Endothelial cell of umbilical vein (primary cell): ENCODE results near the gene ZSWIM6. TPM values are rescaled to one million over a fixed set of nuclear protein-coding genes. Genes with fewer than 3 reads are reported as not detected.

ENCODE experiments used
- BruUV-seq: library from RNA; stranded (reverse); fragments of 400-500 nt; replicated peaks from 2 replicates; lab custom pipeline; 2021; lab: Mats Ljungman, UMichigan
- CTCF ChIA-PET: fragments of 300-600, 350-600 bp; sonication (Branson Sonifier 250); formaldehyde crosslinking; loops from one replicate; lab custom pipeline; 2021; ENCODE audit warnings: antibody characterized with exemption, inconsistent platforms; lab: Charles Lee
- POLR2A ChIA-PET: fragments of 300-600, 350-600 bp; sonication (Branson Sonifier 250); formaldehyde crosslinking; loops from one replicate; lab custom pipeline; 2021; ENCODE audit warnings: antibody characterized with exemption, inconsistent platforms; lab: Charles Lee
- DNase-seq: peaks from one replicate; pipeline ENCODE4 v3.0.0-alpha.2; 2011; ENCODE audit warnings: low read depth, low spot score
- FAIRE-seq: peaks from 2 replicates; lab custom pipeline; 2011; peaks lifted over from hg19 to GRCh38; lab: Jason Lieb, UNC
- H2AFZ ChIP-seq: 2 replicates; pipeline ENCODE4 v1.6.0; 2012; ENCODE audit warnings: low read depth, low read length, control low read depth, inconsistent platforms
- H3K27ac ChIP-seq: 2 replicates; pipeline ENCODE4 v1.5.1; 2011; ENCODE audit warnings: low read depth, mild to moderate bottlenecking, control low read depth, low read length, moderate library complexity; ENCODE audit not compliant: insufficient read depth
- H3K27me3 ChIP-seq, 2 experiments: 2 replicates each; pipeline versions ENCODE4 v1.6.0 to v1.6.1; 2011; ENCODE audit warnings: low read length in 2 of 2, mixed read lengths in 1 of 2; ENCODE audit not compliant: control insufficient read depth in 2 of 2, insufficient read depth in 2 of 2
- H3K36me3 ChIP-seq, 2 experiments: 2 replicates in 1 of 2; 3 replicates in 1 of 2; pipeline ENCODE4 v1.5.1; 2011; ENCODE audit warnings: low read length in 2 of 2, mild to moderate bottlenecking in 1 of 2, moderate library complexity in 1 of 2; ENCODE audit not compliant: control insufficient read depth in 2 of 2, insufficient read depth in 2 of 2; ENCODE audit errors: extremely low read depth in 1 of 2
- H3K4me1 ChIP-seq: 3 replicates; pipeline ENCODE4 v1.5.1; 2011; ENCODE audit warnings: mild to moderate bottlenecking, low read length; ENCODE audit not compliant: control insufficient read depth, insufficient read depth; ENCODE audit errors: extremely low read depth
- H3K4me2 ChIP-seq: 2 replicates; pipeline ENCODE4 v1.6.1; 2011; ENCODE audit warnings: low read length, control low read depth, mixed read lengths; ENCODE audit not compliant: insufficient read depth
- H3K4me3 ChIP-seq, 3 experiments: fragments of 200-600 bp in 1 of 3; sonication (generic), shearing (Covaris generic) in 1 of 3; replicated peaks in 1 of 3; 2 replicates each; pipeline ENCODE4 v1.5.1; 2011 to 2016; ENCODE audit warnings: control low read depth in 3 of 3, low read length in 3 of 3, mild to moderate bottlenecking in 2 of 3, inconsistent platforms in 1 of 3, low read depth in 1 of 3, moderate library complexity in 1 of 3; ENCODE audit not compliant: insufficient read depth in 1 of 3
- H3K79me2 ChIP-seq: 2 replicates; pipeline ENCODE4 v1.6.0; 2012; ENCODE audit warnings: low read length, inconsistent platforms; ENCODE audit not compliant: control insufficient read depth, insufficient read depth
- H3K9ac ChIP-seq: replicated peaks from 2 replicates; pipeline ENCODE3; 2011; ENCODE audit warnings: low read length, control low read depth; ENCODE audit not compliant: insufficient read depth; ENCODE audit errors: extremely low read depth
- H3K9me1 ChIP-seq: replicated peaks from 3 replicates; pipeline ENCODE4 v1.6.0; 2011; ENCODE audit warnings: mild to moderate bottlenecking, low read length; ENCODE audit not compliant: control insufficient read depth, insufficient read depth; ENCODE audit errors: extremely low read depth
- H3K9me3 ChIP-seq: replicated peaks from 2 replicates; pipeline ENCODE4 v1.5.1; 2012; ENCODE audit warnings: low read length, inconsistent platforms; ENCODE audit not compliant: control insufficient read depth, insufficient read depth
- H4K20me1 ChIP-seq: replicated peaks from 2 replicates; pipeline ENCODE3; 2011; ENCODE audit warnings: mild to moderate bottlenecking, low read length; ENCODE audit not compliant: control insufficient read depth, insufficient read depth; ENCODE audit errors: extremely low read depth
- CTCF ChIP-seq, 2 donors: IDR thresholded peaks; 1 replicate in 1 of 2; 2 replicates in 1 of 2; pipeline ENCODE4 v1.5.1; 2011; ENCODE audit warnings: low read length in 2 of 2, mild to moderate bottlenecking in 2 of 2, moderate library complexity in 2 of 2, control low read depth in 1 of 2, inconsistent platforms in 1 of 2, low read depth in 1 of 2; ENCODE audit not compliant: insufficient read depth in 1 of 2; ENCODE audit errors: extremely low read depth in 1 of 2
- EZH2 ChIP-seq: IDR thresholded peaks from 2 replicates; pipeline ENCODE4 v1.6.1; 2012; ENCODE audit warnings: borderline replicate concordance, low read depth, mild to moderate bottlenecking, moderate library complexity, low read length, inconsistent platforms; ENCODE audit not compliant: severe bottlenecking
- FOS ChIP-seq: IDR thresholded peaks from 2 replicates; pipeline ENCODE4 v1.6.1; 2011; ENCODE audit warnings: mild to moderate bottlenecking, low read length, moderate library complexity, borderline replicate concordance; ENCODE audit not compliant: insufficient read depth
- GATA2 ChIP-seq: IDR thresholded peaks from 2 replicates; pipeline ENCODE4 v1.7.0; 2011; ENCODE audit warnings: low read depth, mild to moderate bottlenecking, moderate library complexity, mixed read lengths, low read length; ENCODE audit not compliant: insufficient read length, insufficient read depth
- JUN ChIP-seq: IDR thresholded peaks from 2 replicates; pipeline ENCODE4 v1.6.1; 2011; ENCODE audit warnings: borderline replicate concordance, low read depth; ENCODE audit not compliant: insufficient read length, insufficient read depth
- MAX ChIP-seq: IDR thresholded peaks from 2 replicates; pipeline ENCODE4 v1.6.1; 2011; ENCODE audit not compliant: insufficient read depth, insufficient read length
- MYC ChIP-seq: IDR thresholded peaks from one replicate; pipeline ENCODE4 v1.6.1; 2011; ENCODE audit warnings: mild to moderate bottlenecking, low read depth, low read length
- POLR2A ChIP-seq: IDR thresholded peaks from 2 replicates; pipeline ENCODE4 v1.6.1; 2012; ENCODE audit warnings: low read depth, mild to moderate bottlenecking, control low read depth, low read length
- POLR2AphosphoS5 ChIP-seq: IDR thresholded peaks from 2 replicates; pipeline ENCODE4 v1.6.1; 2012; ENCODE audit warnings: low read depth, mild to moderate bottlenecking, control low read depth, low read length, moderate library complexity; ENCODE audit not compliant: insufficient read depth
- dilution Hi-C: fragments of 300-500 bp; cut with MboI; formaldehyde crosslinking; loops from one replicate; pipeline ENCODE4 v1.15.0; 2019; ENCODE audit warnings: low sequenced_read_pairs; ENCODE audit not compliant: extremely low pct_ligation_motif_present
- intact Hi-C: fragments of 100-400 bp; cut with micrococcal nuclease; formaldehyde crosslinking; loops from one replicate; pipeline ENCODE4 v1.10.0; 2022
- polyA plus RNA-seq, 4 experiments: library from polyadenylated mRNA; depleted of rRNA in 3 of 4; stranded (reverse) in 3 of 4; unstranded in 1 of 4; fragments of >200 nt; gene quantifications; 2 replicates each; pipeline versions ENCODE4 v1.2.1 to v1.2.3, GENCODE V29; 2011 to 2012; ENCODE audit warnings: missing spikeins in 1 of 4
- total RNA-seq: library from RNA; stranded (reverse); gene quantifications from 2 replicates; pipeline ENCODE4 v1.2.3, GENCODE V29; 2021

ZSWIM6 gene
- total and polyA plus RNA-seq, 2 donors (not counting 3 experiments of a cell fraction or from before 2014, with no cell fraction given): 14.9 to 25.3 TPM

- no peak for TF ChIP-seq POLR2A
- TF ChIP-seq CTCF (IDR thresholded peaks at IDR 0.05; ENCODE audit: extremely low read depth in 1 of 2, insufficient read depth in 1 of 2, low read depth in 1 of 2, low read length in 2 of 2): no peak
- TF ChIP-seq JUN: no peak
- no peak for TF ChIP-seq MYC
- no peak for TF ChIP-seq EZH2
- TF ChIP-seq GATA2: no peak
- no peak for TF ChIP-seq FOS
- no peak for TF ChIP-seq POLR2AphosphoS5
- TF ChIP-seq MAX: no peak
- BruUV-seq: no TSS peak
- no peaks in the 10 kb centered on the region for H4K20me1 ChIP-seq
- no peak overlapping the region for H2AFZ ChIP-seq
- no peak overlapping the region for H3K27ac ChIP-seq
- CTCF ChIA-PET: no interaction called here
- H3K79me2 ChIP-seq: no peaks in the 10 kb centered on the region
- H3K4me2 ChIP-seq: no peak overlapping the region
- FAIRE-seq: no peak
- no peak overlapping the region for H3K9ac ChIP-seq
- no peaks in the 10 kb centered on the region for H3K9me1 ChIP-seq
- no peaks in the 10 kb centered on the region for H3K27me3 ChIP-seq
- no peaks in the 10 kb centered on the region for H3K9me3 ChIP-seq
- H3K4me1 ChIP-seq: peaks cover 20% of the 10 kb centered on the region
- POLR2A ChIA-PET: no interaction called here
- intact Hi-C loops: no loop called here
- dilution Hi-C loops: no loop called here
- H3K4me3 ChIP-seq: no peak overlapping the region
- no peaks in the 10 kb centered on the region for H3K36me3 ChIP-seq
- no peak for DNase-seq
These were observed 45.5 kb upstream of the ZSWIM6 start for GRCh38 chr5:61286446-61287132.
